ENCODE results near the gene PARM1.

PARM1 gene

DNA sequence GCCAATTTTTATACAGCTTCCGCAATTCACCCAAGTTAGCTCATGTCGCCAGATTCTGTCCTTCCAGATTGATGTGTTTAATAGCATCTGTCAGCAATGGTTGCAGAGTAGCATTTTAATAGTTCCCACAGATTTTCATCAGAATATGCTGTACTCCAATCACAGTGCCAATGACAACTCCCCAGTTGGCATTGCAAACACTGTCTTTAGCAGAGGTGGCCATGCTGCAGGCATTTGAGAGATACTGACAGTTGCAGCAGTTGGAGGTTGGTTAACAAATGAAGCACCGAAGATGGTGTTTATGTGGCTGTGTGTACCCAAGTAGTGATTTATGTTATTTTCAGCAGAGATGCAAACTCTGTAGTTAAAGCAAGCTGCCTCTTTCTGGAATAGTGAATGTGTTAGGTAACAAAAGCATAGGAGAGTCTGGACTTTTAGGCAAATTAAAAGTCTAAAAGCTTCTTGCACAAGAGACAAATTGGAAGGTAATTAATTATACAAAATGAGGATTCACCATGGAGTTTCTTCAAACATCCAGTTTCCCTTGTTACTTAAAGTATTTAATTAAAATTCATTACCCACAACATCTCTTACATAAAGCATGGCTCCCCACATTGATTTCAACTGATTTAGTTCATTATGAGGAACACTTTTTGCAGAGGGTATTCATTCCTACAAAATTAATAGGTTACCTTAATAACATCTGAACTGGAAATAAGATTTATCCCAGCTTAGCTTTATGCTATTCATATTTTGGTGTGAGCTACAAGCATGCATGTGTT is 65.2 kb downstream of the PARM1 start:
- POLR2A ChIA-PET: no interaction called here
- CTCF ChIA-PET: no interaction called here
- no peak overlapping the region for H3K4me3 ChIP-seq (ENCODE audit: low read depth, low read length)
- no peak for DNase-seq (ENCODE audit: low read depth, low spot score)
- TF ChIP-seq, protein P1, sequence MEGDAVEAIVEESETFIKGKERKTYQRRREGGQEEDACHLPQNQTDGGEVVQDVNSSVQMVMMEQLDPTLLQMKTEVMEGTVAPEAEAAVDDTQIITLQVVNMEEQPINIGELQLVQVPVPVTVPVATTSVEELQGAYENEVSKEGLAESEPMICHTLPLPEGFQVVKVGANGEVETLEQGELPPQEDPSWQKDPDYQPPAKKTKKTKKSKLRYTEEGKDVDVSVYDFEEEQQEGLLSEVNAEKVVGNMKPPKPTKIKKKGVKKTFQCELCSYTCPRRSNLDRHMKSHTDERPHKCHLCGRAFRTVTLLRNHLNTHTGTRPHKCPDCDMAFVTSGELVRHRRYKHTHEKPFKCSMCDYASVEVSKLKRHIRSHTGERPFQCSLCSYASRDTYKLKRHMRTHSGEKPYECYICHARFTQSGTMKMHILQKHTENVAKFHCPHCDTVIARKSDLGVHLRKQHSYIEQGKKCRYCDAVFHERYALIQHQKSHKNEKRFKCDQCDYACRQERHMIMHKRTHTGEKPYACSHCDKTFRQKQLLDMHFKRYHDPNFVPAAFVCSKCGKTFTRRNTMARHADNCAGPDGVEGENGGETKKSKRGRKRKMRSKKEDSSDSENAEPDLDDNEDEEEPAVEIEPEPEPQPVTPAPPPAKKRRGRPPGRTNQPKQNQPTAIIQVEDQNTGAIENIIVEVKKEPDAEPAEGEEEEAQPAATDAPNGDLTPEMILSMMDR (IDR thresholded peaks at IDR 0.05; ENCODE audit: insufficient read depth, low read length, missing control alignments): no peak

DNA sequence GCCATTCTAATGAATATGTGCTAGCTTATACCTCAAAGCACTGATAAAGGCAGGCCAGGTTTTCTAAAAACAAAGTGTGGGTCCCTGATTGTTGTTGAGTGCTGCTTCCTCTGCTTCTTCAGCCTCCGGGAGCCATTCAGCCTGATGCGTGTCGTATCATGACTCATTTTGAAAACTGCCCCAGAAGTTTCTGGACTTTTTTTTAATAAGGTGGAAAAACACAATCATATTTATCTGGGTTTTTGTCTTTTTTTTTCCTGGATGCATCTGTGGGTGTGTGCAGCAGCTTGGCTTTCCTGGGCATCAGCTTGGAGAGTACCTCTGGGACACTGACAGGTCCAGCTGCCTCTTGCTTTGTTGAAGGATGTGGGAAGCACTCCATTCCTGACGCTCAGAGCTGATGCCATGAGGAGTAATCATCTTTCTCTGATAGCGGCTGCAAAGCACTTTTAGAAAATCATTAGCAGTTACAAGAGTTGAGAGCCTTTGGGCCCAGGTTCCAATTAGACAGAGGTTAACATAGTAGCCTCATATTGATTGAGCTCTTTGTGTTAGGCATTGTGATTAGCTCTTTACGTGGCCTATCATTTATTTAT is 66.9 kb downstream of the PARM1 start:
- no peak for DNase-seq (ENCODE audit: low read depth, low spot score)
- ChIA-PET POLR2A (no interaction called here), CTCF (no interaction called here)
- no peak overlapping the region for H3K4me3 ChIP-seq (ENCODE audit: low read depth, low read length)
- TF ChIP-seq, protein P1 (IDR thresholded peaks at IDR 0.05; ENCODE audit: insufficient read depth, low read length, missing control alignments): no peak

DNA sequence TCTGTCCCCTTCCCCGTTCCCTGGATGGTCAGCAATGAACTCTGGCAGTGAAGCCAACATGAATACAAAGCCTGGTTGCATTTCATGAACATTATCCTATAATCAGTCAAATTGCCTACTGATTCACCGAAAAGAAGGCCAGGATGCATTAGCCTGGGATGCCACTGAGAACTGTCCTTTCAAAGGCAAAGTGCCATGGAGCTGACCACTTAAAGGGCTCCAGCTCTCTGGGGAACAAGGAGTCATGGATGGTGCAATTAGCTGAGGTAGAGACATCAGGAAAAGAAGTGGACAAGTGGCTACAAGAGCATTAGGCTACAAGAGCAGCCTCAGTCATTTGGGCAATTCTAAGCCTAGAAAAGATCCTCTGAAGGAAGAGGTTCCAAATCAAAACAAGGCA is 69.0 kb downstream of the PARM1 start:
- TF ChIP-seq, protein P1 (IDR thresholded peaks at IDR 0.05; ENCODE audit: insufficient read depth, low read length, missing control alignments): no peak
- no peak for DNase-seq (ENCODE audit: low read depth, low spot score)
- CTCF ChIA-PET: no interaction called here
- H3K4me3 ChIP-seq (ENCODE audit: low read depth, low read length): no peak overlapping the region
- POLR2A ChIA-PET: no interaction called here

DNA sequence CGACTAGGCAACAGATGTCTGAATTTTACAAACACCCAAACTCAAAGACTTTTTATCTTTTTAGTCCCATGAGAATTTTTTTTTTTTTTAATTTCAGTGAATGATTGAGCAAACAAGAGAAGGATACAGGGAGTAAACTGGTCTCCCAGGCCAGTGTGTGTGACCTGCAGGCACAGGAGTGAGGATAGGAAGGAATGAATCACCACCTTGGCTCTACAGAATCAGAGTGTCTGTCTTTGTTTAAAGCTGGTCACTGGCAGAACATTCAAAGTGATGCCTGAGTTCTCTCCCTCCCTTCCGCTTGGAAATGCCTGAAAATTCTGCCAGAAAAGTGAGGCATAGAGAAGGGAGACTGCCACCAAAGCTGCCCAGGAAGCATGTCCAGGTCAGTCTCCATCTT is 69.5 kb downstream of the PARM1 start:
- TF ChIP-seq, protein P1 (IDR thresholded peaks at IDR 0.05; ENCODE audit: insufficient read depth, low read length, missing control alignments): no peak
- POLR2A ChIA-PET: no interaction called here
- DNase-seq (ENCODE audit: low read depth, low spot score): no peak
- CTCF ChIA-PET: no interaction called here
- no peak overlapping the region for H3K4me3 ChIP-seq (ENCODE audit: low read depth, low read length)

DNA sequence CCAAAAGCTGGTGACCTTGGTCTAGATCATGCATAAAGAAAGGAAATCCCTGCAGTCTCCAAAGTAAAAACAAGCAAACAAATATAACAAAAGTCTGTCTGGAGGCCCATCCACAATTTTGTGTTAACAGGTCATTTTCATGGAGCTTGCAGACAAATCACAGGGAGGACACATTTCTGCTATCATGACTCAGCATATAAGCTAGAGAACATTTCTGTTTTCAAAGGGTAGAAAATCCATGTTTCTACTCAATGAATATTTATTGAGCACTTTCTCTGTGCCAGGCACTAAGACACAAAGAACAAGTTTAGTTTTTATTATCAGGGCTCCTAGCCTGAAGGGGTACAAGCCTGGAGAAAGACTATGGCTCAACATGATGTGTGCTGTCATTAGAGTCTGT is 71.1 kb downstream of the PARM1 start:
- no peak overlapping the region for H3K4me3 ChIP-seq (ENCODE audit: low read depth, low read length)
- ChIA-PET CTCF (no interaction called here), POLR2A (no interaction called here)
- no peak for DNase-seq (ENCODE audit: low read depth, low spot score)
- TF ChIP-seq, protein P1 (IDR thresholded peaks at IDR 0.05; ENCODE audit: insufficient read depth, low read length, missing control alignments): no peak

DNA sequence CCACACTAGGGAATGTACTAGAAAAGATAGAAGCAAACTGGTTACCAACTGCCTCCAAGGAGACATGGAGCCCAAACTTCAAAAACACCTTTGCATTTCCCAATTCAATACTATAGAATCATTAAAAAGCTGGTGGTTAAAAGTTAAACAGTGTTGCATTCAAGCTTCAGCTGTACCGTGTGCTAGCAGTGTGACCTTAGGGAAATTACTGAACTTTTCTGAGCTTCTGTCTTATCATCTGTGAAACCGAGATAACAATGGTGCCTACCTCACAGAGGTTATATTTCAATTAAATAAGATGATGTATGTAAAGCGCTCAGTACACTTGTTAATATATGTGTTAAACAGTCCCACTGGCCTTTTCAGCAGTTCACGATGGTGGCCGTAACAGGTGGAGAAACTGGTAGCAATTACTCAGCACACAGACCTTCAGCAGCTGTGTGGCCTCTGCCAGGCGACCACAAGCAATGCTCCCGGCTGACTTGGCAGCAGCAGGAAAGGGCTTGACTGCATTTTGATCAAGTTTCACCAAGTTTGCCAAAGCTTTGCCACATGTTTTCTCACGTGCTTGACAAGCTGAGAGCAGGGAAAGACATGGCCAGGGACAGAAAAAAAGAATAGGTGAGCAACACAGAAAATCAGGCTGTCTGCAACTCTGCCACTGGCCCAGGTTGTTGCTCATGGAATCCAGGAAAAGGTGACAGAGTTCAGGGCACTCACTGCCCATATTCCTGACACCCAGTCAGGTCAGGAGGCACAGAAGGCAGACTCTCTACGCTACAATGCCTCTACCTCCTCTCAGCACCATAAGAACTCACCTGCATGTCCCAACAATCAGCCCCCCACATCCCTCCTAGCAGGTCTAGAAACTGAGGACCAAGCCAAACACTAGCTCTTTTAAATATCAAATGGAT is 72.1 kb downstream of the PARM1 start:
- TF ChIP-seq, protein P1 (IDR thresholded peaks at IDR 0.05; ENCODE audit: insufficient read depth, low read length, missing control alignments): no peak
- DNase-seq (ENCODE audit: low read depth, low spot score): no peak
- H3K4me3 ChIP-seq (ENCODE audit: low read depth, low read length): no peak overlapping the region
- POLR2A ChIA-PET: no interaction called here
- CTCF ChIA-PET: no interaction called here
